IMR-90 (cell line): Measurements from ENCODE around the gene CEACAM1. TPM values are rescaled to one million over a fixed set of nuclear protein-coding genes. Genes with fewer than 3 reads are reported as not detected.
"Not testable (repeated sequence)": the region's sequence is repeated elsewhere in the genome, so short reads cannot be mapped to it uniquely, and the experiment has no call there.

Experiments
- ATAC-seq: fragments of 200-7000 bp; cut with Tn5 transposase; 2 replicates; pipeline ENCODE4 v1.9.1; 2020; ENCODE audit warnings: low read depth, mild to moderate bottlenecking, moderate library complexity
- BruUV-seq: library from RNA; stranded (reverse); fragments of 400-500 nt; replicated peaks from 2 replicates; lab custom pipeline; 2021; lab: Mats Ljungman, UMichigan
- CTCF ChIA-PET: fragments of 300-600 bp; formaldehyde crosslinking; extraction: SDS; loops from one replicate; lab custom pipeline; 2021; ENCODE audit warnings: antibody characterized with exemption; lab: Yijun Ruan, JAX
- POLR2A ChIA-PET: fragments of 300-600 bp; sonication (Branson Sonifier 250); formaldehyde crosslinking; loops from one replicate; lab custom pipeline; 2022; ENCODE audit warnings: antibody characterized with exemption; ENCODE audit not compliant: unreplicated experiment; lab: Charles Lee
- DNase-seq: peaks from one replicate; pipeline ENCODE4 v3.0.0; 2013
- H2AFZ ChIP-seq: replicated peaks from 2 replicates; pipeline ENCODE3; 2013; ENCODE audit warnings: low read length, mild to moderate bottlenecking; ENCODE audit not compliant: poor library complexity
- H2AK5ac ChIP-seq: 2 replicates; pipeline ENCODE4 v1.6.1; 2013; ENCODE audit warnings: low read depth, low read length, inconsistent platforms
- H2AK9ac ChIP-seq: replicated peaks from 2 replicates; pipeline ENCODE3; 2013; ENCODE audit warnings: mild to moderate bottlenecking, low read depth, low read length, moderate library complexity; ENCODE audit not compliant: poor library complexity
- H2BK120ac ChIP-seq: 2 replicates; pipeline ENCODE4 v1.6.1; 2013; ENCODE audit warnings: low read depth, low read length, inconsistent platforms
- H2BK15ac ChIP-seq: 3 replicates; pipeline ENCODE4 v1.6.1; 2013; ENCODE audit warnings: low read depth, low read length, inconsistent platforms
- H2BK20ac ChIP-seq: 2 replicates; pipeline ENCODE4 v1.6.1; 2013; ENCODE audit warnings: low read depth, mild to moderate bottlenecking, inconsistent platforms, low read length, moderate library complexity
- H2BK5ac ChIP-seq: 2 replicates; pipeline ENCODE4 v1.6.1; 2013; ENCODE audit warnings: mild to moderate bottlenecking, low read depth, low read length, inconsistent platforms; ENCODE audit not compliant: poor library complexity, severe bottlenecking
- H3K14ac ChIP-seq: replicated peaks from 2 replicates; pipeline ENCODE4 v1.6.1; 2013; ENCODE audit warnings: low read depth, low read length, inconsistent platforms
- H3K18ac ChIP-seq: 2 replicates; pipeline ENCODE4 v1.6.1; 2013; ENCODE audit warnings: low read depth, low read length, control low read depth
- H3K23ac ChIP-seq: 2 replicates; pipeline ENCODE4 v1.6.1; 2013; ENCODE audit warnings: low read depth, low read length, inconsistent platforms
- H3K27ac ChIP-seq: 2 replicates; pipeline ENCODE4 v1.5.1; 2013; ENCODE audit warnings: mild to moderate bottlenecking, control low read depth, low read length; ENCODE audit not compliant: insufficient read depth
- H3K27me3 ChIP-seq: 2 replicates; pipeline ENCODE4 v1.6.1; 2013; ENCODE audit warnings: low read length; ENCODE audit not compliant: control insufficient read depth, insufficient read depth
- H3K36me3 ChIP-seq: 2 replicates; pipeline ENCODE4 v1.6.1; 2013; ENCODE audit warnings: low read length, mixed read lengths; ENCODE audit not compliant: control insufficient read depth, insufficient read depth
- H3K4ac ChIP-seq: 2 replicates; pipeline ENCODE4 v1.6.1; 2013; ENCODE audit warnings: low read depth, low read length, inconsistent platforms
- H3K4me1 ChIP-seq: 2 replicates; pipeline ENCODE4 v1.6.1; 2013; ENCODE audit warnings: low read length, mixed read lengths; ENCODE audit not compliant: control insufficient read depth, insufficient read depth
- H3K4me2 ChIP-seq: 2 replicates; pipeline ENCODE4 v1.6.1; 2013; ENCODE audit warnings: low read depth, mild to moderate bottlenecking, control low read depth, low read length, moderate library complexity
- H3K4me3 ChIP-seq: 2 replicates; pipeline ENCODE4 v1.5.1; 2013; ENCODE audit warnings: low read depth, mild to moderate bottlenecking, control low read depth, low read length, moderate library complexity; ENCODE audit not compliant: insufficient read depth
- H3K56ac ChIP-seq: 2 replicates; pipeline ENCODE4 v1.6.1; 2013; ENCODE audit warnings: low read length, inconsistent platforms; ENCODE audit not compliant: insufficient read depth; ENCODE audit errors: extremely low read depth
- H3K79me1 ChIP-seq, 2 experiments: 2 replicates each; pipeline ENCODE4 v1.6.1; 2013; ENCODE audit warnings: low read length in 2 of 2, inconsistent platforms in 1 of 2, low read depth in 1 of 2
- H3K9ac ChIP-seq: 2 replicates; pipeline ENCODE4 v1.6.1; 2013; ENCODE audit warnings: low read depth, low read length, control low read depth
- H3K9me1 ChIP-seq: 2 replicates; pipeline ENCODE4 v1.6.1; 2013; ENCODE audit warnings: low read length, inconsistent platforms; ENCODE audit not compliant: insufficient read depth
- H3K9me3 ChIP-seq: 2 replicates; pipeline ENCODE4 v1.6.1; 2013; ENCODE audit warnings: low read length; ENCODE audit not compliant: control insufficient read depth, insufficient read depth
- H4K20me1 ChIP-seq: 2 replicates; pipeline ENCODE4 v1.6.1; 2013; ENCODE audit warnings: low read length, inconsistent platforms; ENCODE audit not compliant: insufficient read depth
- H4K5ac ChIP-seq: 2 replicates; pipeline ENCODE4 v1.6.1; 2013; ENCODE audit warnings: mild to moderate bottlenecking, low read depth, low read length, control low read depth
- H4K8ac ChIP-seq, 2 experiments: 2 replicates each; pipeline ENCODE4 v1.6.1; 2013; ENCODE audit warnings: low read depth in 2 of 2, low read length in 2 of 2, control low read depth in 1 of 2, inconsistent platforms in 1 of 2
- H4K91ac ChIP-seq: 2 replicates; pipeline ENCODE4 v1.6.1; 2013; ENCODE audit warnings: low read depth, low read length, inconsistent platforms; ENCODE audit not compliant: insufficient read depth
- BHLHE40 ChIP-seq: fragments of 150-350 bp; IDR thresholded peaks from 2 replicates; pipeline ENCODE4 v1.6.1; 2016; ENCODE audit warnings: mild to moderate bottlenecking, low read depth, low read length
- CHD1 ChIP-seq: IDR thresholded peaks from 2 replicates; pipeline ENCODE4 v1.6.1; 2012; ENCODE audit warnings: low read depth, low read length, improper control_type of control experiment
- FOS ChIP-seq: fragments of 150-350 bp; IDR thresholded peaks from 2 replicates; pipeline ENCODE4 v1.6.1; 2016; ENCODE audit warnings: low read depth, low read length
- MAFK ChIP-seq: IDR thresholded peaks from 2 replicates; pipeline ENCODE4 v1.6.1; 2012; ENCODE audit warnings: low read depth, low read length, improper control_type of control experiment
- SMC3 ChIP-seq: fragments of 150-350 bp; IDR thresholded peaks from 2 replicates; pipeline ENCODE4 v1.6.1; 2016; ENCODE audit warnings: low read depth, mild to moderate bottlenecking, antibody characterized with exemption, low read length, moderate library complexity
- WGBS, 2 experiments: methylation state at CpG; one replicate each; pipeline versions ENCODE4 v1.1.5 to v1.1.7; 2013; ENCODE audit warnings: missing lambda C conversion rate in 2 of 2; ENCODE audit not compliant: insufficient read length in 1 of 2; ENCODE audit errors: extremely low coverage in 2 of 2; 5-methylcytosine and 5-hydroxymethylcytosine counted together
- dilution Hi-C: fragments of 300-500 bp; cut with HindIII; formaldehyde crosslinking; loops from one replicate; pipeline ENCODE4 v1.14.3; 2018; ENCODE audit warnings: low sequenced_read_pairs; ENCODE audit not compliant: unreplicated experiment
- in situ Hi-C: fragments of 300-500 bp; cut with MboI; formaldehyde crosslinking; loops from 3 replicates; pipeline ENCODE4 v1.14.3; 2019; ENCODE audit warnings: low sequenced_read_pairs, inconsistent platforms, mixed read lengths
- intact Hi-C: fragments of 100-400 bp; cut with micrococcal nuclease; formaldehyde crosslinking; loops from 2 replicates; pipeline ENCODE4 v1.10.0; 2022
- polyA plus RNA-seq, 3 experiments: library from polyadenylated mRNA; depleted of rRNA; stranded (reverse); fragments of >200 nt; gene quantifications; 2 replicates each; pipeline ENCODE4 v1.2.3, GENCODE V29; 2012; ENCODE audit warnings: low replicate concordance in 1 of 3
- total RNA-seq: library from RNA; depleted of rRNA; stranded (reverse); fragments of >200 nt; gene quantifications from 2 replicates; pipeline ENCODE4 v1.2.3, GENCODE V29; 2012
- TF ChIP-seq, protein P1 (sequence below): fragments of 150-350 bp; IDR thresholded peaks from 2 replicates; pipeline ENCODE4 v1.6.1; 2016; ENCODE audit warnings: low read depth, mild to moderate bottlenecking, low read length, moderate library complexity, borderline replicate concordance

CEACAM1 gene
- total and polyA plus RNA-seq, 2 of the 4 experiments (the other 2 are of a cell fraction), result not detected

DNA sequence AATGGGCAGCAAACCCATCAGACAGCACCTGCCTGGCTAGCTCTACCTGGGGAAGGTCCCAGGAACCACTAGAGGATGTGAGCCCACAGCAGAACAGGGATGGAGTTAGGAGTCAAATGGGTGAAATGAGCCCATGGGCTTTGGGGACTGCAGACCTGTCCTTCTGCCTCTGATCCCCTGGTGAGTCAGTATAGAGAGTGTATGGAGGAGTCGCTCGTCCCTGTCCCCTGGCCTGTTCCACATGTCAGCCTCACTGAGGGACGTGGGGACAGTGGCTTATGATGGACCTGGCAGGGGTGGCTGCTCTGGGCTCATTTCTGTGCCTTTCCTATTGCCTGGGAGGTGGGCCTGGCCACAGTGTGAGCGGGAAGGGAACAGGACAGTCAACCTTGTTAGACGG, 4.0 kb downstream of the CEACAM1 start:
- Histone ChIP-seq H3K4me2 (no peak overlapping the region), H4K91ac (no peak overlapping the region), H3K4me1 (no peaks in the 10 kb centered on the region), H4K20me1 (no peaks in the 10 kb centered on the region), H3K36me3 (no peaks in the 10 kb centered on the region), H2BK20ac (no peak overlapping the region), H3K56ac (no peak overlapping the region), H3K9me3 (no peaks in the 10 kb centered on the region), H3K4ac (no peak overlapping the region), H3K27me3 (peaks cover 19% of the 10 kb centered on the region), H2AK5ac (no peak overlapping the region), H2BK120ac (no peak overlapping the region), H3K23ac (no peak overlapping the region), H3K9me1 (no peaks in the 10 kb centered on the region), H2AK9ac (no peak overlapping the region), H3K14ac (no peak overlapping the region), H3K27ac (no peak overlapping the region), H3K9ac (no peak overlapping the region), H4K5ac (no peak overlapping the region), H2AFZ (no peak overlapping the region), H3K18ac (no peak overlapping the region), H4K8ac (no peak overlapping the region), H3K4me3 (no peak overlapping the region), H2BK5ac (no peak overlapping the region), H2BK15ac (no peak overlapping the region), H3K79me1 (no peaks in the 10 kb centered on the region)
- in situ Hi-C loops (no loop called here), dilution Hi-C loops (no loop called here), intact Hi-C loops (no loop called here)
- 63% methylated on average over 2 of the region's 5 CpGs; no CpG with 5 or more reads in 1 of the 2 experiments for whole genome bisulfite sequencing, 2 experiments
- ATAC-seq, result no peak
- TF ChIP-seq SMC3, result no peak
- TF ChIP-seq CHD1, result no peak
- TF ChIP-seq, protein P1, sequence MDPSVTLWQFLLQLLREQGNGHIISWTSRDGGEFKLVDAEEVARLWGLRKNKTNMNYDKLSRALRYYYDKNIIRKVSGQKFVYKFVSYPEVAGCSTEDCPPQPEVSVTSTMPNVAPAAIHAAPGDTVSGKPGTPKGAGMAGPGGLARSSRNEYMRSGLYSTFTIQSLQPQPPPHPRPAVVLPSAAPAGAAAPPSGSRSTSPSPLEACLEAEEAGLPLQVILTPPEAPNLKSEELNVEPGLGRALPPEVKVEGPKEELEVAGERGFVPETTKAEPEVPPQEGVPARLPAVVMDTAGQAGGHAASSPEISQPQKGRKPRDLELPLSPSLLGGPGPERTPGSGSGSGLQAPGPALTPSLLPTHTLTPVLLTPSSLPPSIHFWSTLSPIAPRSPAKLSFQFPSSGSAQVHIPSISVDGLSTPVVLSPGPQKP, result no peak
- no peak for TF ChIP-seq BHLHE40
- TF ChIP-seq MAFK, result no peak
- no peak for TF ChIP-seq FOS
- ChIA-PET POLR2A (no interaction called here), CTCF (no interaction called here)
- no peak for DNase-seq
- BruUV-seq, result no TSS peak

DNA sequence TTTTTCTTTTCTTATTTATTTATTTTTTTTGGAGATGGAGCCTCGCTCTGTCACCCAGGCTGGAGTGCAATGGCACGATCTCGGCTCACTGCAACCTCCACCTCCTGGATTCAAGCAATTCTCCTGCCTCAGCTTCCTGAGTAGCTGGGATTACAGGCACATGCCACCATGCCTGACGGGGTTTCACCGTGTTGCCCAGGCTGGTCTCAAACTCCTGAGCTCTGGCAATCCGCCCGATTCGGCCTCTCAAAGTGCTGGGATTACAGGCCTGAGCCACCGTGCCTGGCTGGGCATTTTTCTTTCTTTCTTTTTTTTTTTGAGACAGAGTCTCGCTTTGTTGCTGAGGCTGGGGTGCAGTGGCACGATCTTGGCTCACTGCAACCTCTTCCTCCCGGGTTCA, 6.0 kb downstream of the CEACAM1 start:
- intact Hi-C loops, result not testable (repeated sequence)

More for the DNA sequence above, 6.0 kb downstream of the CEACAM1 start:
- H2AK5ac ChIP-seq, H3K4me3 ChIP-seq, H2AK9ac ChIP-seq, H2BK15ac ChIP-seq, DNase-seq, H3K79me1 ChIP-seq, H2BK120ac ChIP-seq, H3K9me1 ChIP-seq, H3K36me3 ChIP-seq, H4K20me1 ChIP-seq, H3K27ac ChIP-seq, H3K9me3 ChIP-seq, H3K9ac ChIP-seq, H2BK20ac ChIP-seq, dilution Hi-C loops, H4K8ac ChIP-seq, H2AFZ ChIP-seq, in situ Hi-C loops, H3K23ac ChIP-seq, ATAC-seq, H3K14ac ChIP-seq, CTCF ChIA-PET, BruUV-seq, H4K5ac ChIP-seq, H3K4me1 ChIP-seq, H4K91ac ChIP-seq, H3K56ac ChIP-seq, H3K18ac ChIP-seq, POLR2A ChIA-PET, H2BK5ac ChIP-seq, H3K4me2 ChIP-seq, H3K4ac ChIP-seq: not testable (repeated sequence)
- H3K27me3 ChIP-seq, result peaks cover 18% of the 10 kb centered on the region
- WGBS, 2 experiments, result 90% methylated on average over 2 of the region's 12 CpGs; no CpG with 5 or more reads in 1 of the 2 experiments
